Stomach smooth muscle (tissue), 2 donors: ENCODE data around the gene TCF7L1.
"Not testable (repeated sequence)": the region's sequence is repeated elsewhere in the genome, so short reads cannot be mapped to it uniquely, and the experiment has no call there.

Source experiments
- H3K27ac ChIP-seq: one replicate; pipeline ENCODE4 v1.7.0; 2013; ENCODE audit warnings: mild to moderate bottlenecking, low read length, inconsistent platforms
- H3K27me3 ChIP-seq, 2 donors: one replicate each; pipeline ENCODE4 v1.7.0; 2013; ENCODE audit warnings: low read length in 2 of 2; ENCODE audit not compliant: insufficient read depth in 2 of 2, control insufficient read depth in 1 of 2
- H3K36me3 ChIP-seq, 2 donors: one replicate each; pipeline ENCODE4 v1.7.0; 2013; ENCODE audit warnings: low read length in 2 of 2; ENCODE audit not compliant: control insufficient read depth in 2 of 2, insufficient read depth in 2 of 2
- H3K4me1 ChIP-seq: one replicate; pipeline ENCODE4 v1.7.0; 2013; ENCODE audit warnings: low read length; ENCODE audit not compliant: control insufficient read depth, insufficient read depth
- H3K4me3 ChIP-seq, 2 donors: one replicate each; pipeline ENCODE4 v1.7.0; 2013; ENCODE audit warnings: low read length in 2 of 2
- H3K9ac ChIP-seq, 2 donors: one replicate each; pipeline ENCODE4 v1.7.0; 2013; ENCODE audit warnings: low read length in 2 of 2, mild to moderate bottlenecking in 1 of 2
- H3K9me3 ChIP-seq, 2 donors: one replicate each; pipeline ENCODE4 v1.7.0; 2013; ENCODE audit warnings: low read length in 2 of 2; ENCODE audit not compliant: control insufficient read depth in 2 of 2
- donor health status: healthy.
- donor health status: Pancreatic carcinoma.

Gene TCF7L1

DNA sequence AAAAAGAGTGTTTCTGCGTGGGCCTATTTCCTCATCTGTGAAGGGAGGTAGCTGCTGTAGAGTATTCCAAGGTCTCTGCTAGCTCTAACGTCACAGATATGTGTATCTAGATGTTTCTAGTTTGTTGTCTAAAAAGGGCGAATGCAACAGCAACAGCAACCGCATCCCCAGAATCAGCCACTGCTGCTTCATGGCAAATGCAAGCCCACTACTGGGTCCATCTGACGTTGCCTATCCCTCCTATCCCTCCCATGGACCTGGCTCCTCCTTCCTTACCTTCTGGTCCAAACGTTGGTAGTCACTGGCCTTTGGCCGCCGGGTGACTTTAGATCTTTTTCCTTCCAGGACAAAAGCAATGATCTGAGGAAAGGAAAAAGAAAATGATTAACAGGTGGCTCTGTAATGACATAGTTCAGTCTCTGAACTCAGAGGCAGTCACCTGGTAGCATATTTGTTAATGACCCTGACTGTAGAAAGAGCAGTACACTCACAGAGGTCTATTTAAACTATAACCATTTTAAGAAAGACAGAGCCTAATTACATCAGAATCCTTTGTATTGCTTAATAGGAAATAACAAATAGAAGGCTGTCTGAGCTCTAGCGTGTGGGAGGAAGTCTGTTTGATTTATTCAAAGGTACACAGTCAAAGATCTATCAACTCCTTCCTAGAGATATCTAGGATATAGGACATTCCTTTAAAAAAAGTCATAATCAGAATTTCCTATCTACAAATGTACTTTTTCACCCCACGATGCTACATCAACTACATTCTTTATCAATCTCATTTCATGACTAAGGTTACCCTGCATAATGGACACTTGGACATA lies 191.7 kb downstream of the TCF7L1 start:
- H3K36me3 ChIP-seq, result peaks cover 37 to 38% of the 10 kb centered on the region in 2 donors
- H3K9ac ChIP-seq, result peak overlapping the region in 1 of 2 donors; percentile 47
- no peak overlapping the region for H3K27ac ChIP-seq
- no peaks in the 10 kb centered on the region for H3K27me3 ChIP-seq
- H3K4me1 ChIP-seq, result peaks cover 40% of the 10 kb centered on the region
- no peaks in the 10 kb centered on the region for H3K9me3 ChIP-seq
- peak overlapping the region; percentile 96 to 98 for H3K4me3 ChIP-seq

DNA sequence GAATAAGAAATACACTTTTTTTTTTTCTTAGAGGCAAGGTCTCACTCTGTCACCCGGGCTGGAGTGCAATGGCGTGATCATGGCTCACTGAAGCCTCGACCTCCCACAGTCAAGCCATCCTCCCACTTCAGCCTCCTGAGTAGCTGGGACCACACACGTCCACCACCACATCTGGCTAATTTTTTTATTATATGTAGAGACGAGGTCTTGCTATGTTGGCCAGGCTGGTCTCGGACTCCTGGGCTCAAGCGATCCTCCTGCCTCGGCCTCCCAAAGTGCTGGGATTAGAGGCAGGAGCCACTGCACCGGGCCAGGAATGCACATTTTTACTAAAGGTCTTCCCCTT lies 192.2 kb downstream of the TCF7L1 start:
- Histone ChIP-seq H3K9ac (peak overlapping the region; percentile 97 to 99), H3K9me3 (no peaks in the 10 kb centered on the region), H3K36me3 (peaks cover 33 to 38% of the 10 kb centered on the region in 2 donors), H3K27ac (no peak overlapping the region), H3K27me3 (no peaks in the 10 kb centered on the region), H3K4me3 (peak overlapping the region; percentile 96 to 98), H3K4me1 (peaks cover 40% of the 10 kb centered on the region)

DNA sequence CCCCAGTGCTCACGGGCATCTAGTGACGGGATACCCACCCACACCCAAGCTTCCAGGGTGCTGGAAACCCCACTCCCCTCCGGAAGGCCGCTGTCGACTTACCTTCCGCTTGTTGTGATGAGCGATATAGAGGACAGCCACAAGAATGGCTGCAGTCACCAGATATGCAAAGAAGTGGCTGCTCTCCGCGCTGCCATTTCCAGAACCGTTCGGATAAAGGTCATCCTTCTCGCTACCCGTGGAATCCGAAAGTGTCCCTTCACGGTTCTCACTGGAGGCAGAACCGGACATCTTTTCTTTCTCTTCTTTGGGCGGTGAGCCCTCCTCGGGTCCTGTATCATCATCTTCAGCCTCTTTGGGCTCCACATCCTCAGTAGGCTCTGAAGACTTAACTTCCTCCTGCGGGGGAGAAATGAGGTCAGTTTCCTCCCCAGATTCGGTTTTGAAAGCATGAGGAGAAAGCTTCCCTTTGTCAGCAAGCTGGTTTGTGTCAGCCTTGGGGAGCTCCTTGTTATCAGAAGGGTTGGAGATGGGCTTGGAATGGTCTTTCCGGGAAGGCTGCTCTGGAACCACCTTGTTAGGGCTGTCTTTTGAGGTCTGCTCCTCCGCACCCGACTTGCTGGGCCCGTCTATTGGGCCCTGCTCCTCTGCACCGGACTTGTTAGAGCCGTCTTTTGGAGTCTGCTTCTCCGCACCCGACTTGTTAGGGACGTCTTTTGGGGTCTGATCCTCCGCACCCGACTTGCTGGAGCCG lies 193.4 kb downstream of the TCF7L1 start:
- Histone ChIP-seq H3K27ac (peak overlapping the region; percentile 97), H3K4me1 (peaks cover 40% of the 10 kb centered on the region), H3K4me3 (peak overlapping the region; percentile 96 to 98), H3K36me3 (peaks cover 24 to 27% of the 10 kb centered on the region in 2 donors), H3K9ac (peak overlapping the region; percentile 97 to 99), H3K9me3 (no peaks in the 10 kb centered on the region), H3K27me3 (no peaks in the 10 kb centered on the region)

DNA sequence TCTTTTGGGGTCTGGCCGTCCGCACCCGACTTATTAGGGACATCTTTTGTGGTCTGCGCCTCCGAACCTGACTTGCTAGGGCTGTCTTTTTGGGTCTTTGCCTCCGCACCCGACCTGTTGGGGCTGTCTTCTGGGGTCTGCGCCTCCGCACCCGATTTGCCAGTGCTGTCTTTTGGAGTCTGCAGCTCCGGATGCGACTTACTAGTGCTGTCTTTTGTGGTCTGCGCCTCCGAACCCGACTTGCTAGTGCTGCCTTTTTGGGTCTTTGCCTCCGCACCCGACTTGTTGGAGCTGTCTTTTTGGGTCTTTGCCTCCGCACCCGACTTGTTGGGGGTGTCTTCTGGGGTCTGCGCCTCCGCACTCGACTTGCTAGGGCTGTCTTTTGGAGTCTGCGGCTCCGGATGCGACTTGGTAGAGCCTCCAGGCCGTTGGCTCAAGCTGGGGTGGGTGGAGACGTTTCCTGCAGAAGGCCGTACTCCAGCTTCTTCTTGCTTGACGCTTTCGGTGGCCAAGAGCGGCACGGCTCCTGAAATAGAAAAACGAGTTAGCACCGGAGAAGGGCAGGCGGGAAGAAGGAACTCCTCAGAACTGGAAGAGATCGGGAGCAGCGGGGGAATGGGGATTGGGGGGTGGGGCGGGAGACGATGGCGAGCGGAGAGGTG lies 194.1 kb downstream of the TCF7L1 start:
- H3K4me3 ChIP-seq, result peak overlapping the region; percentile 96 to 98
- H3K36me3 ChIP-seq, result peaks cover 18 to 20% of the 10 kb centered on the region in 2 donors
- H3K9ac ChIP-seq, result peak overlapping the region; percentile 97 to 99
- peaks cover 36% of the 10 kb centered on the region for H3K4me1 ChIP-seq
- H3K9me3 ChIP-seq, result no peaks in the 10 kb centered on the region
- no peaks in the 10 kb centered on the region for H3K27me3 ChIP-seq
- H3K27ac ChIP-seq, result peak overlapping the region; percentile 97

DNA sequence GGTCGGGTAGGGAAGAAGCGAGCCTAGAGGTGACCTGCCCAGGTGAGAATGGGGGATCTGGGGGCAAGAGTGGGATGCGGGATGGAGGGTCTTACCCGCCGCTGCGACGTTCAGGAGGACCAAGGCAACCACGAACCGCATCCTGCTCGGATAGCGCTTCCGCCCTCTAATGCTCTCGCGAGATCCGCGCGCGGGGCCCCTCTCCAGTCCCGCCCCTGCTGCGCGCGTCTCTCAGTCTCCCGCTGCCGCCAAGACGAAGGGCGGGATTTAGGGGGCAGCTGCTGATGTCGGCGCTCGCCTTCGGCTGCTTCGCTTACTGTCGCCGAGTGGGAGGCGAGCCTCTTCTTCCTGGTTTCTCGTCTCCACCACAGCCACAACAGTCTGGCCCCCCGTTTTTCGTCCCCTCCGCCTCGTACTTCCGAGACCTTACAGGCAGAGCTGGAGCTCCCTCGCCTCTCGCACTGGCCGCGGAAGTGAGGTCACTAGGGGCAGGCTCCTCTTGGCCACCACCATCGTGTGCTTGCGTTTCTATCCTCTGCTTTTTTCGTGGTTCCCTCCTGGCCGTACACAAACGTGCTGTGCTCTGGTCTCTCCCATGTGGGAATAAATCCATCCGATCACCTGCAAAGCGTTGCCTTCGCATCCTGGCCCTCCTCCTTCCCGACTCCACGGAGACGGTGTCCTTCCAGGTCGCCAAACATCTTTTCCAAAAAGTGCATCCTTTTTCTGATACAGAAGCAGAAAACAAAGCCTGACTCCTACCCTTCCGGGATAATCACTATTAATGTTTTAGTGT lies 194.8 kb downstream of the TCF7L1 start, which contains the start of gene TGOLN2:
TSS of gene TGOLN2 (minus strand) at position 168 of the 796 bp plus-strand sequence. CDS start at position 141, 27 bp downstream.
- H3K9ac ChIP-seq, result peak within 1 kb of the TSS; percentile 97 to 99
- peaks cover 33% of the 10 kb centered on the region for H3K4me1 ChIP-seq
- no peaks in the 10 kb centered on the region for H3K27me3 ChIP-seq
- H3K9me3 ChIP-seq, result no peaks in the 10 kb centered on the region
- H3K4me3 ChIP-seq, result peak within 1 kb of the TSS; percentile 96 to 98
- peaks cover 13 to 16% of the 10 kb centered on the region in 2 donors for H3K36me3 ChIP-seq
- peak within 1 kb of the TSS; percentile 97 for H3K27ac ChIP-seq

DNA sequence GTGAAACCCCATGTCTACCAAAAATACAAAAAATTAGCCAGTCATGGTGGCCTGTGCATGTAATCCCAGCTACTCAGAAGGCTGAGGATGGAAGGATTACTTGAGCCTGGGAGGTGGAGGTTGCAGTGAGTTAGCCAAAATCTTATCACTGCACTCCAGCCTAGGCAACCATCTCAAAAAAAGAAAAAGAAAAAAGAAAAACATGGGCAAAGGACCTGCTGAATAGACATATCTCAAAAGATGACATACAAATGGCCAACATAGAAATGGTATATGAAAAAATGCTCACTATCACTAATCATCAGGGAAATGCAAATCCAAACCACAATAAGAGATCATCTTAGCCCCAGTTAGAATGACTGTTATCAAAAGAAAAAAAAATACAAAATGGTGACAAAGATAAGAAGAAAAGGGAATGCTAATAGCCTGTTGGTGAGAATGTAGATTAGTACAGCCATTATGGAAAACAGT lies 196.0 kb downstream of the TCF7L1 start:
- H3K9me3 ChIP-seq, result no peaks in the 10 kb centered on the region
- no peaks in the 10 kb centered on the region for H3K27me3 ChIP-seq
- no peak overlapping the region for H3K9ac ChIP-seq
- no peak overlapping the region for H3K27ac ChIP-seq
- no peak overlapping the region for H3K4me3 ChIP-seq
- H3K4me1 ChIP-seq, result peaks cover 29% of the 10 kb centered on the region
- H3K36me3 ChIP-seq, result peaks cover 7 to 8% of the 10 kb centered on the region in 2 donors

DNA sequence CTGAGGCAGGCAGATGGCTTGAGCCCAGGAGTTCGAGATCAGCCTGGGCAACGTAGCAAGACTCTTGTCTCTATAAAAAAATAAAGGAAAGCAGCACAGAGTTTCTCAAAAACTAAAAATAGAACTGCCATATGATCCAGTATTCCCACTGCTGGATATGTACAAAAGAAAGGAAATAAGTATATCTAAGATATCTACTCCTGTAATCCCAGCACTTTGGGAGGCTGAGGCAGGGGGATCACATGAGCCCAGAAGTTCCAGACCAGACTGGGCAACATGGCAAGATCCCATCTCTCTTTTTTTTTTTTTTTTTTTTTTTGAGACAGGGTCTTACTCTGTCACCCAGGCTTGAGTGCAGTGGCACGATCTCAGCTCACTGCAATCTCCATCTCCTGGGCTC lies 196.5 kb downstream of the TCF7L1 start:
- H3K9ac ChIP-seq, H3K27ac ChIP-seq, H3K27me3 ChIP-seq, H3K4me3 ChIP-seq, H3K36me3 ChIP-seq, H3K9me3 ChIP-seq: not testable (repeated sequence)
- H3K4me1 ChIP-seq, result peaks cover 27% of the 10 kb centered on the region

DNA sequence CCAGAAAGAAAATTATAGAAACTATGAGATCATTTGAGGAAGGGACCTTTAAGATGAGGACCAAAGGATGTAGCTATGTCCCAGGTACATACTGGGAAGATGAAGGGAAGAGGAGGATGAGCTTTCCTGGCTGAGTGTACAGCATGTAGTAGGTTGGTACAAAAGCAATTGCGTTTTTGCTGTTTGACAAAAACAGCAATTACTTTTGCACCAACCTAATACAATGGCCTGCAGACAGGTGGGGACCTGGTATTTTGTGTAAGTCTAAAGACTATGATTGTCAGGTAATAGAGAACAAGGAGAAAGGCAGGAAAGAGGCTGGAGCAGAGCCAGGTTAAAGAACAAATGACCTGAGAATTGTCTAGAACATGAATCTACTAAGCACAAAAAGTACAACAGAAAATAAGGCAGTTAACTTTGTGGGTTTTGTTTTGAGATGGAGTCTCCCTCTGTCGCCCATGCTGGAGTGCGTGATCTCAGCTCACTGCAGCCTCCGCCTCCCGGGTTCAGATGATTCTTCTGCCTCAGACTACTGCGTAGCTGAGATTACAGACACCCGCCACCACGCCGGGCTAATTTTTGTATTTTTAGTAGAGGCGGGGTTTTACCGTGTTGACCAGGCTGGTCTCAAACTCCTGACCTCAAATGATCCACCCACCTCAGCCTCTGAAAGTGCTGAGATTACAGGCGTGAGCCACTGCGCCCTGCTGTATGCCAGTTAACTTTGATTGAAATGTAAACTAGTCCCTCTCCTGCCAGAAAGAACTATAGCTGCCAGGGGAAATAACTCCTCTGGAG lies 197.8 kb downstream of the TCF7L1 start:
- Histone ChIP-seq H3K4me3 (no peak overlapping the region), H3K27me3 (no peaks in the 10 kb centered on the region), H3K36me3 (no peaks in the 10 kb centered on the region), H3K9me3 (no peaks in the 10 kb centered on the region), H3K27ac (no peak overlapping the region), H3K4me1 (peaks cover 14% of the 10 kb centered on the region), H3K9ac (no peak overlapping the region)

DNA sequence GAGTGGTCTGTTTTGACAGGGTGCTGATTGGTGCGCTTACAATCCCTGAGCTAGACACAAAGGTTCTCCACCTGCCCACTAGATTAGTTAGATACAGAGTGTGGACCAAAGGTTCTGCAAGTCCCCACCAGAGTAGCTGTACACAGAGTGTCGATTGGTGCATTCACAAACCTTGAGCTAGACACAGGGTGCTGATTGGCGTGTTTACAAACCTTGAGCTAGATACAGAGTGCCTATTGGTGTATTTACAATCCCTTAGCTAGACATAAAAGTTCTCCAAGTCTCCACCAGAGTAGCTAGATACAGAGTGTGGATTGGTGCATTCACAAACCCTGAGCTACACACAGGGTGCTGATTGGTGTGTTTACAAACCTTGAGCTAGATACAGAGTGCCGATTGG lies 200.7 kb downstream of the TCF7L1 start:
- not testable (repeated sequence) for H3K36me3 ChIP-seq, H3K9me3 ChIP-seq, H3K27ac ChIP-seq, H3K4me1 ChIP-seq, H3K9ac ChIP-seq, H3K27me3 ChIP-seq, H3K4me3 ChIP-seq
